ENCODE measurements around the gene PERCC1. TPM values are rescaled to one million over a fixed set of nuclear protein-coding genes. Genes with fewer than 3 reads are reported as not detected.

The PERCC1 gene
- total RNA-seq, 1 donor from 2014 or later: not detected

DNA sequence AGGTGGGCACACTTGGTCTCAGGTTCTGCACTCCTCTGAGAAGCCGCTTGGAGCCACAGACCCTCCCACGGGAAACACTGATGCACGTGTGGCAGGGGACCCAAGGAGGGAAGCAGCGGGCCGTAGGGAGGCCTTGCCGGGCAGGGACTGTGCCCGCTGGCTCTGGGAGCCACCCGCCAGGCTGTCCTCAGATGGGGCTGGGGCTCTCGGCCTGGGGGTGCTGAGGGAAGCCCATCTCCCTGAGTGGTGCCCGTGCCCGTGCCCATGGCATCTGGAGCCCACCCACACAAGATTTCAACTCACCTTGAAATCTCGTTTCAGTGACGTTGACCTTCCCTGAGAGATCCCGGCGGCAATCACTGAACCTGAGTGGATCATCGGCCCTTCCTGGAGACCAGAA lies 26.1 kb downstream of the PERCC1 start:
- no peak for DNase-seq (ENCODE audit: low read depth)
- H3K36me3 ChIP-seq (ENCODE audit: control insufficient read depth, insufficient read depth, low read length): peaks cover 1% of the 10 kb centered on the region
- H3K27me3 ChIP-seq (ENCODE audit: control insufficient read depth, insufficient read depth, low read length): no peaks in the 10 kb centered on the region
- no peak overlapping the region for H3K4me3 ChIP-seq (ENCODE audit: low read depth, low read length)
- TF ChIP-seq, protein P1, sequence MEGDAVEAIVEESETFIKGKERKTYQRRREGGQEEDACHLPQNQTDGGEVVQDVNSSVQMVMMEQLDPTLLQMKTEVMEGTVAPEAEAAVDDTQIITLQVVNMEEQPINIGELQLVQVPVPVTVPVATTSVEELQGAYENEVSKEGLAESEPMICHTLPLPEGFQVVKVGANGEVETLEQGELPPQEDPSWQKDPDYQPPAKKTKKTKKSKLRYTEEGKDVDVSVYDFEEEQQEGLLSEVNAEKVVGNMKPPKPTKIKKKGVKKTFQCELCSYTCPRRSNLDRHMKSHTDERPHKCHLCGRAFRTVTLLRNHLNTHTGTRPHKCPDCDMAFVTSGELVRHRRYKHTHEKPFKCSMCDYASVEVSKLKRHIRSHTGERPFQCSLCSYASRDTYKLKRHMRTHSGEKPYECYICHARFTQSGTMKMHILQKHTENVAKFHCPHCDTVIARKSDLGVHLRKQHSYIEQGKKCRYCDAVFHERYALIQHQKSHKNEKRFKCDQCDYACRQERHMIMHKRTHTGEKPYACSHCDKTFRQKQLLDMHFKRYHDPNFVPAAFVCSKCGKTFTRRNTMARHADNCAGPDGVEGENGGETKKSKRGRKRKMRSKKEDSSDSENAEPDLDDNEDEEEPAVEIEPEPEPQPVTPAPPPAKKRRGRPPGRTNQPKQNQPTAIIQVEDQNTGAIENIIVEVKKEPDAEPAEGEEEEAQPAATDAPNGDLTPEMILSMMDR (IDR thresholded peaks at IDR 0.05; ENCODE audit: insufficient read depth, low read length, poor library complexity, severe bottlenecking): no peak

DNA sequence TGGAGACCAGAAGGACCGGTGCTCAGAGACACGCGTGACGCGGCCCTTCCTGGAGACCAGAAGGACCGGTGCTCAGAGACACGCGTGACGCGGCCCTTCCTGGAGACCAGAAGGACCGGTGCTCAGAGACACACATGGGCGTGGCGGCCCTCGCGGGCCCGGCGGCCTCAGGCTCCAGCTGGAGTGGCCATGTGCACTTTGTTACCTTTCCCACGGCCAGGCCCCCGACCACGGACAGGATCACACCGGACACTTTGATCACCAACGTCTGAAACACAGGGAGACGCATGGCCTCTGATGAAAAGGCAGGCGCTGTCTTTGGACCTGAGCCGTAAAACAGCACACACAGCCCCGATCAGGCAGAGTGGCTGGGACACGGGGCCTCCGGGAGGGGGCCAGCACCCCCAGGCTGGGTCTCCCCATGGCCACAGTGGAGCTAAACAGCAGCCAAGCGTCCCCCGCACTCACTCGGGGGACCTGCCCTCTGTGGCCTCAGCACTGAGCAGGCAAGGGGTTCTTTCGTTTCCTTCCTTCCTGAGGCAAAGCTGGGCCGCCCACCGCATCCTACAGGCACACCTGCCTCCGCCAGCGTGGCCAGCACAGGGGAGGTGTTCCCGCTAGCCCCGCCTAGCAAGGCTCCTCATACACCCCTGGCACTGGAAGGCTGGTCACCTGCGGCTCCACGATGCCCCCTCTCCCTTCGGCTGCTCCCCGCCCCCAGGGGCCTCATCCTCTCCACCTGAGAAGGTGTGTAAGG lies 26.8 kb downstream of the PERCC1 start:
- Histone ChIP-seq H3K4me3 (ENCODE audit: low read depth, low read length) (no peak overlapping the region), H3K36me3 (ENCODE audit: control insufficient read depth, insufficient read depth, low read length) (peaks cover under 1% of the 10 kb centered on the region), H3K27me3 (ENCODE audit: control insufficient read depth, insufficient read depth, low read length) (no peaks in the 10 kb centered on the region)
- TF ChIP-seq, protein P1 (IDR thresholded peaks at IDR 0.05; ENCODE audit: insufficient read depth, low read length, poor library complexity, severe bottlenecking): no peak
- no peak for DNase-seq (ENCODE audit: low read depth)

DNA sequence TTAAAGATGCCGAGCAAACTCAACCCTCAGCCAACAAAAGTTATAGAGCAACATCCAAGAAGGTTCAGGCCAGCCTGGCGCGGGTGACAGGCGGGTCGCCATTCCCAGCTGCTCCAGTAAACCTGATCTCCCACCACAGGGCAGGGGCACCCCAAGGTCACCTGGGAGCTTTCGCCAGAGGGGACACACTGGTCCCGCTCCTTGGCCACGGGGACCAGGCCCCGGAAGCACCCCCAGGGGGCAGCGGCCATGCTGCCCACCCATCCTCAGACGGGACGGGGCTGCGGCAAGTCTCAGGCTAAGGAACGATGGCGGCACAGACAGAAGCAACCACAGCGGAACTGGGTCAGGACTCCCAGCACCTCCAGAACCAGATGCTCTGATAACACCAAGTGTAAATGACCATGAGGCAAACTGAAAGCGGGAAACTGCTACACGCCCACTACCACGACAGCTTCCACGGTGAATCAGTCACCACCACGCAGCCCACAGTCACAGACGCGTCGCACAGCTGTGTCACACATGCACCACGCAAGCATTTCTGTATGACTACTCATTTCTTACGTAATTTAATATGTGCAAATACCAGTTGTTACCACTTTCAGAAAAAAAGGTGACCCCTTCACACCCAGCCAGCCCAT lies 27.6 kb downstream of the PERCC1 start:
- Histone ChIP-seq H3K36me3 (ENCODE audit: control insufficient read depth, insufficient read depth, low read length) (no peaks in the 10 kb centered on the region), H3K4me3 (ENCODE audit: low read depth, low read length) (no peak overlapping the region), H3K27me3 (ENCODE audit: control insufficient read depth, insufficient read depth, low read length) (no peaks in the 10 kb centered on the region)
- DNase-seq (ENCODE audit: low read depth): no peak
- TF ChIP-seq, protein P1 (IDR thresholded peaks at IDR 0.05; ENCODE audit: insufficient read depth, low read length, poor library complexity, severe bottlenecking): no peak

DNA sequence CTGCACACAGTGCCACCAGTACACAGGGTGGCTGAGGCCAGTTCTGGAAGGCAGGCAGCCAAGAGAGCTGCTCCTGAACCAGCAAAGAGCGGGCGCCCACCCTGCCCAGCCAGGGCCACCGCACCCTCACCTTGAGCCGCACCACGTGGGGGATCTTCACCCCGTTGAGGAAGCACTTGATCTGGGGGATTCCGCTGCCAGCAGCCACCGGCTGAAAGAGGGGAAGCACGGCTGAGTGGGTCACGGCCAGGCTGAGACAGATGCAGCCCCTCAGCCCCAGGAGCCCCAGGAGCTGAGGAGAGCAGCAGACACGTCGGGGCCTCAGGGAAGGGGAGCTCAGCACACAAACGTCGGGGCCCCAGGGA lies 28.1 kb downstream of the PERCC1 start:
- H3K36me3 ChIP-seq (ENCODE audit: control insufficient read depth, insufficient read depth, low read length): no peaks in the 10 kb centered on the region
- DNase-seq (ENCODE audit: low read depth): no peak

DNA sequence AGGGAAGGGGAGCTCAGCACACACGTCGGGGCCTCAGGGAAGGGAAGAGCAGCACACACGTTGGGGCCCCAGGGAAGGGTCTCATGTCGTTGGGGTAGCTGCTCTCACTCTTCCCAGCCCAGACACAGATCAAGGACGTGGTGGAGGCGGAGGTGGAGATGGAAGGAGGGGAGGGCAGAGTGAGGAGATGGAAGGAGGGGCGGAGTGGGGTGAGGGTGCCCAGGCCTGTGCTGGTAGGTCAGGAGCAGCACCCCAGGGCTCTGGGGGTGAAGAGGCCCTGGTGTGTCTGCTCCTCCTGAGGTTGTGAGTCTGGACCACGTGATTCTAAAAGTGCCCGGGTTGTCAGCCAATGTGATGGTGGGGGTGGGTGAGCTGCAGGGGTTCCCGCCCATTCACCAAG lies 29.1 kb downstream of the PERCC1 start:
- no peaks in the 10 kb centered on the region for H3K27me3 ChIP-seq (ENCODE audit: control insufficient read depth, insufficient read depth, low read length)
- no peaks in the 10 kb centered on the region for H3K36me3 ChIP-seq (ENCODE audit: control insufficient read depth, insufficient read depth, low read length)
- H3K4me3 ChIP-seq (ENCODE audit: low read depth, low read length): no peak overlapping the region
- TF ChIP-seq, protein P1 (IDR thresholded peaks at IDR 0.05; ENCODE audit: insufficient read depth, low read length, poor library complexity, severe bottlenecking): no peak
- no peak for DNase-seq (ENCODE audit: low read depth)

More for the DNA sequence above, 28.1 kb downstream of the PERCC1 start:
- TF ChIP-seq, protein P1 (IDR thresholded peaks at IDR 0.05; ENCODE audit: insufficient read depth, low read length, poor library complexity, severe bottlenecking): no peak
- Histone ChIP-seq H3K27me3 (ENCODE audit: control insufficient read depth, insufficient read depth, low read length) (no peaks in the 10 kb centered on the region), H3K4me3 (ENCODE audit: low read depth, low read length) (no peak overlapping the region)

All from kidney epithelial cell (primary cell).